ENCODE results near the gene C2CD4C.
"Not testable (repeated sequence)": the region's sequence is repeated elsewhere in the genome, so short reads cannot be mapped to it uniquely, and the experiment has no call there.

Gene C2CD4C

GRCh38 chr19:415292-415691 lies 6.3 kb upstream of the C2CD4C start:
- no peak for DNase-seq (ENCODE audit: low read depth in 2 of 2)

GRCh38 chr19:413756-414420 lies 4.9 kb upstream of the C2CD4C start:
- no peak for DNase-seq (ENCODE audit: low read depth in 2 of 2)

DNA sequence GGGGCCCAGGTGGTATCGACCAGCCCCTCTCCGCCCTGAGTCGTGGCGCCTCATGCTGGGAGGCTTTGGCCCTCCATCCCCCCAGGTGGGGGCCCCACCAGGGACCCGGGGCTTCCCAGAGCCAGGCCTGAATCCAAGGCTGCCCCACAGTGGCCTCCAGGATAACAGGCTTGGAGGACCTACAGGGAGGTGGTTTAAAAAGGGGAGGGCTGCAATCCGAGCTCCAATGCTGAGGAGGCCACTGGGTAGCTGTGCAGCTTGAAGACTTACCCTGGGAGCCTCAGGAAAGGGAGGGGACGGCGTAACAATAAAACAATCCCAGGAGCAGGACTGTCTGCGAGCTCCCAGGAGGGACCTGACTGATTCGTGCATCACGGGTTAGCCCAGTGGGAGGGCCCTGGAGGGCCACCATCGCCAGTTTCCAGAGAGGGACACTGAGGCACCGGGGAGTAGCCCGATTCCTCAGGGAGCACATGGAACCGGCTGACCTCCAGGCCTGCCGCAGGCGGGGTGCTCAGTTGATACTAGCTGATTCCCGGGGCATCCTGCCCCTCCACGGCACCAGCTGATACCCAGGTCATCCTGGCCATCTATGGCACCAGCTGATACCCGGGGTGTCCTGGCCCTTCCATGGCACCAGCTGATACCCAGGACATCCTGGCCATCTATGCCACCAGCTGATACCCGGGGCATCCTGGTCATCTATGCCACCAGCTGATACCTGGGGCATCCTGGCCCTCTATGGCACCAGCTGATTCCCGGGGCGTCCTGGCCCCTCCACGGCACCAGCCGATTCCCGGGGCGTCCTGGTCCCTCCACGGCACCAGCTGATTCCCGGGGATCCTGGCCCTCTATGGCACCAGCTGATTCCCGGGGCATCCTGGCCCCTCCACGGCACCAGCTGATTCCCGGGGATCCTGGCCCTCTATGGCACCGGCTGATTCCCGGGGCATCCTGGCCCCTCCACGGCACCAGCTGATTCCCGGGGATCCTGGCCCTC lies 3.7 kb upstream of the C2CD4C start:
- DNase-seq (ENCODE audit: low read depth in 2 of 2) = no peak

DNA sequence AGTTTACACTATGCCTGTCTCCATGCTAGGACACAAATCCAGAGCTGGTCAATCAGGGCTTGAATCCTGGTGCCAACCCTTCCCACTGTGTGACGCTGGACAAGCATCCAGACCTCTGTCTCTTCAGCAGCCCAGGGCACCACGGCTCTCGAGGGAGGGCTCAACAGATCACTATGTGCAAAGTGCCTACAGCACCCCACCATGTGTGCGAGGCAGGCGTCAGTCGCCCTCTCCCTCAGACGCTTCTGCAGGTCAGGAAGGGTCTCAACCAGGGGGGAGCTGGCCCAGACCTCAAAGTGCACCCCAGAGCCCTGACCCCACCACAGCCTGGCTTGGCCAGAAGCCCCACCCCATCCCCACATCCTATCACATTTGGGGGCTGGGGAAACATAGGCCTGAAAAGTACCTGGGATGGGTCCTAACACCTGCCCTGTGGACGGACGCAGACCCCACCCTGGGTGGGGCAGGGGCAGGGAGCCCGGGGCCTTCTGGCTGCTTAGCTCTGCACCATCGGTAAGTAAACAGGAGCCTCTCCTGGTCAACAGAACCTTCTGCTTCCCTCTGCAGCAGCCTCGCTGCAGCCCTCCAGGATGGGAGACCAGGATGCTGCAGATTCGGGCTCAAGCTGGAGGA lies 2.9 kb upstream of the C2CD4C start:
- DNase-seq (ENCODE audit: low read depth in 2 of 2) = no peak

DNA sequence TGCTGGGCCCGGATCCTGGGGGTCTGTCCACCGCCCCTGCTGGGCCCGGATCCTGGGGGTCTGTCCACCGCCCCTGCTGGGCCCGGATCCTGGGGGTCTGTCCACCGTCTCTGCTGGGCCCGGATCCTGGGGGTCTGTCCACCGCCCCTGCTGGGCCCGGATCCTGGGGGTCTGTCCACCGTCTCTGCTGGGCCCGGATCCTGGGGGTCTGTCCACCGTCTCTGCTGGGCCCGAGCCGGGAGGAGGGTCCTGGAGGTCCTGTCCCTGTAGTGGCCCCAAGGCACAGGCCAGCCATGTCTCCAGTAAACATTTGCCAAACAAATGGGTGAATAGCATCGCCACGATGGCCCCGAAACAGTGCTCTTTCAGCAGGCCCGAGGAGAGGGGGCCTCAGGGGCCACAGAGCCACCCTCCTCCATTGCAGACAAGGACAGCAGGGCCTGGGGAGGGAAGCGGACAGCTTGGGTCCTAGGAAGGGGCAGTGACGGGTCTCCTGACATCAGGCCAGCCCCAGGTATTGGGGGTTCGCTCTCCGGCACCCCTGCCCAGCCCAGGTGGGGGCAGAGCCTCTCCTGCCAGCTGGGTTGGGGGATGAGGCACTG lies 2.3 kb upstream of the C2CD4C start:
- DNase-seq (ENCODE audit: low read depth in 2 of 2) = not testable (repeated sequence)

DNA sequence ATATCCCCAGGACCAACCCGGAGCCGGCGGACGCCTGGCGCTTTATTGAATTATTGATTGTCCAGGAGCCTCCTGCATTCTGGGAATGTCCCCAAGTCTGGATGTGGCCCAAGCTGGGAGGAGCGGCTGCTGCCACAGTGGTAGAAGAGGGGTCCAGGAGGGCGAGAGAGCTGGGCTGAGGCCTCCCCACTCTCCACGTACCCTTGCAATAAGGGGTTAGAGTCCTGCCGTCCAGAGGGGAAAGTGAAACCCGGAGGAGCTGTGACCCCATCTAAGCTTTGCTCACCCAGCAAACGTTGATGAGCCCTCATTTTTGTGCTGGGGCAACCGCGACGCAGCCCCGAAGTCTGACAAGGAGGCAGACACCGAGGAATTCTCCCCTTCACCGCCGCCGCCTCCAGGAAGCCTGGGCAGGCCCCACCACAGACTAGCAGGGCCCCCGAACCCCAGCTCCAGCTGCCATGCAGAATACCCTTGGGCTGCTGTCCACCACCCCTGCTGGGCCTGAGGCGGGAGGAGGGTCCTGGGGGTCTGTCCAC lies 1.4 kb upstream of the C2CD4C start:
- no peak for DNase-seq (ENCODE audit: low read depth in 2 of 2)

DNA sequence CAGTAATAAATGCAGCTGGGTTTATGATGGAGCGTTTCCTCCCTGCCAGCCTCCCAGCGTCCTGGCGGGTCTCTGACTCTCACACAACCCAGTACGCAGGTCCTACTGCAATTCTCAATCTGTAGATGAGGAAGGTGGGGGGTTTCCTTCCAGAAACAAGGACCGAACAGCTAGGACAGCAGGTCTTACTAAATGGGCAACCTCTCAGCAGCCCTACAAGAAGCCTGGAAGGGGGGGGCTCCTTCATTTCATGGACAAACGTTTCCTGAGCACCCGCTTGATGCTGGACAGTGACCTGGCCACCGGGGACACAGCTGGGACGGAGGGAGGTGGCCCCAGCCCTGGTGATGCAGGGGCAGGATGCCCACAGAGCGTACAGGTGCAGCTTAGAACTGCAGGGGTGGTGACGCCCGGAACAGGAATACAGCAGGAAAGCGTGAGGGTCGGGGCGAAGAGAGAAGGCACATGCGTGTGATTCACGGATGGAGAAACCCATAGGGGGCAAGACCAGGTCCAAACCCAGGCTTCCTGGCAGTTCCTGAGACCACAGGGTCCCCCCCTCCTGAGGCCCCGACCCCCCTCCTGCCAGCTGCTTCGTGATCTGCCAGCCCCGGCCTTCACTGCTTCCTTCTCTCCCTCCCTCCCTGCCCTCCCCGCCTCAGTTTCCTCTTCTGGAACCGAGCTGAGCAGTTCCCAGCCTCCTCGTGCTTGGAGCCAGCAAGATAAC lies 732 bp upstream of the C2CD4C start:
- DNase-seq (ENCODE audit: low read depth in 2 of 2) = no peak

DNA sequence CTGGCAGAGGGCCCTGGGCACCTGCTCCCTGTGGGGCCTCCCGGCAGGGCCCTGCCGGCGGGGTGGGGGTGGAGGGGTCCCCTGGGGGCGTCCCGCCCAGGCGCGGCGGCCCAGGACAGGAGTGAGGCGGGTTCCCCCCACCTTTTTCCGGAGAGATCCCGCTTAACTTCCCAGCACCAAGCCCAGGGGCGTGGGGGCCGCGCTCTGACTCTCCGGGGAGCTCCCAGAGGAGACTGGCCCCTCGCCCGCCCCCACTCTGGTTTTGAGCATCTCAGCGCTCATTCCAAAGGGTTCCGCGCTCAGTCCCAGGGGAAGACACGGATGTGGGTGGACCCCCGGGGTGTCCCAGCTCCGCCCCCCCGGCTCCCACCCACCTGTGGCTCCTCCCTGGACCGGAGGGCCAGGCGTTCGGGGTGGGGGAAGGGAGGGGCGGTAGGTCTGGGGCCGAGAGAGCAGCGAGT lies 476 bp downstream of the C2CD4C start:
- no peak for DNase-seq (ENCODE audit: low read depth in 2 of 2)

DNA sequence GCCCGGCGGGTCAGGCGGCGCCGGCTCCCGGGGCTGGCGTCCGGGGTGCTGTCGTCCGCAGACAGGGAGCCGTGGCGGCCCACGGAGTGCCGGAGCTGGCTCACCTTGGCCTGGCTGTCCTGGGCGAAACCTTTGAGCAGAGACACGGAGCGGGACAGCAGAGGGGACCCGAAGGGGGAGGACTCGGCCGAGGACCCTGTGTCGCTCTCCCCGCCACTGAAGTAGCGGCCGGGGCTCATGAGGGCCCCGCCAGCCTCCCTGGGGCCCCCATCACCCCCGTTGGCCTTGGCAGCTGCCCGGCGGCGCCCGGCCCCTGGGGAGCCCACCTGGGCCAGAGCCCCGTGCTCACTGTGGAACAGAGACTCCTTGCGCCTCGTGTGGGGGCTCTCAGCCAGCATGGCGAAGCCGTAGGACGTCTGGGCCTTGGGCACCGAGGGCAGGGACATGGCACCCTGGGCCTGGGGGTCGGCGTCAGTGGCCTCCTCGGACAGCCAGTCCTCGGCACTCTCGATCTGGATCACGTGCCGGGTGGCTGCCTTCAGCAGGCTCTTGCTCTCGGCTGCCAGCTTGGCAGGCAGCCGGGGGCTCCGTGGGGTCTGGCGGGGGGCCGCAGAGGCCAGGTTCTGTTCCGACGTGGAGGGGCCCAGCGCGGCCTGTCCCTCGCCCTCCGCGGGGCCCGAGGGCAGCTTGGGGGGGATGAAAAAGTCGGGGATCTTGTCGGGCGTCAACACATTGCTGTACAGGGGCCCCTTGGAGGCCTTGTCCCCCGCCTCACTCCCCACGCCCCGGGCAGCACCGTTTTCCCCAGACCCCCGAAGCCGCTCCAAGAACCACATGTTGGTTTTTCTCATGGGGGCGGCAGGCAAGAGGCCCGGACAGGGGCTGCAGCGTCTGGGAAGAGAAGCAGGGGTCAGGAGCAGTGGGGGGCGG lies 1.2 kb downstream of the C2CD4C start:
- no peak for DNase-seq (ENCODE audit: low read depth in 2 of 2)

- no peak for DNase-seq (ENCODE audit: low read depth in 2 of 2)
Measured at GRCh38 chr19:406971-407510, 1.9 kb downstream of the C2CD4C start.

DNA sequence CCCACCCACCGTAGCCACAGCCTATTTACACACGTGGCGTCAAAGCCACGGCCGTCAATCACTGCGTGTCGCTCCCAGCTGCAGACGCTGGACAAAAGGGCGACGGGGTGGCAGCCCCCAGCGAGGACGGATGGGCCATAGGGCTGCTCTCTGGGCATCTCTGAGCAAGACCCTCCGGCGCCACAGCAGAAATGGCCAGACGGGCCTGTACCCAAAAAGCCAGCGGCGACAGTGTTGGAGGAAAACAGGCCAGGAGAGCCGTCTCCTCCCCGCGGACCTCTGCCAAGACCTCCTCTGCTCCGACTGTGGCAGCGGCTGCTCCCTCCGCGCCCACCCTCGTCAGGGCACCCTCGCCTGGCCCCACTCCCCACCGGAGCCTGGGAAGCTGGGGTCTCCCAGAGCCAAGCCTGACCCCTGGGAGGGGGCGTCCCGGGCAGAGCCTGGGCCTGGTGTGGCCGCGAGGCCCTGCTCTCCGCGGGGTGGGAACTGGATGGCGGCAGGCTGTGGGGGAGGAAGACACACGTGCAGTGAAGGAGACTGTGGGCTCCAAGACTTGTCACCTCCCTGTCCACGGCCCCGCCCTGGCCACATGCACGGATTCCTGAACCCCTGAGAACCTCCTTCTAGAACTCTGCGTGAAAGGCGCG lies 2.7 kb downstream of the C2CD4C start:
- no peak for DNase-seq (ENCODE audit: low read depth in 2 of 2)

- no peak for DNase-seq (ENCODE audit: low read depth in 2 of 2)
Measured at GRCh38 chr19:405121-405965, 3.6 kb downstream of the C2CD4C start.

DNA sequence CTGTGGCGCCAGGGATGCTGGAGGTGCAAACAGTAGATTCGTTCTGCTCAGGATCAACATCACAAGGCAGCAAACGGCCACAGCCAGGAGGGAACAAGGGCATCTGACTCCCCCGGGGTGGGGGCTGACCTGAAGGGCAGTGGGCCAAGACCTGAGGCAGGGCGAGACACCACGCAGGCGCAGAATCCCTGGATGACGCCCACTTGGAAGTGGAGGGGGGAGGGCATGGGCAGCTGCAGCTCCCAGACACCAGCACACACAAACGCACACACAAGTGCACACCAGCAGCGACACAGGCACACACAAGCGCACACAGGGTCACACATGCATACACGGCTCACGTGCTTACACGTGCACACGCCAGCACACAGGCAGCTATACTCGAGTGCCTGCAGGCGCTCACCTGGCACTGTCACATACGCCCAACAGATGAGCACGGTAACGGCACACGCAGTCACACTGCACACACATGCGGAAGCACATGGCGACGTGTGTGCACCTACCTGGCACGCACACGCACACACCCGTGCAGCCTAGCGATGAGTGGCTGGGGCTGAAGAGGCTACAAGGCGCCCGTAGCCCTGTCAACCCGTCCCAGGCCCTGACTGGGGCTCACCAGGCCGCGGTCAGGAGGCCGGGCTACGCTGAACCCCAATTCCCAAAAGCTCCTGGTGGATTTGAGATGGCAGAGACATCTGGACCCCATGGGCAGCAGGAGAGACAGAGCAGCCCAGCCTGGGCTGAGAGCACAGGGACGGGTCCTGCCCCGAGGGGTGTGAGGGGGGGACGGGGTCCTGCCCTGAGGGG lies 5.5 kb downstream of the C2CD4C start:
- DNase-seq (ENCODE audit: low read depth in 2 of 2) = no peak

GRCh38 chr19:402786-403185 lies 6.2 kb downstream of the C2CD4C start:
- no peak for DNase-seq (ENCODE audit: low read depth in 2 of 2)

DNA sequence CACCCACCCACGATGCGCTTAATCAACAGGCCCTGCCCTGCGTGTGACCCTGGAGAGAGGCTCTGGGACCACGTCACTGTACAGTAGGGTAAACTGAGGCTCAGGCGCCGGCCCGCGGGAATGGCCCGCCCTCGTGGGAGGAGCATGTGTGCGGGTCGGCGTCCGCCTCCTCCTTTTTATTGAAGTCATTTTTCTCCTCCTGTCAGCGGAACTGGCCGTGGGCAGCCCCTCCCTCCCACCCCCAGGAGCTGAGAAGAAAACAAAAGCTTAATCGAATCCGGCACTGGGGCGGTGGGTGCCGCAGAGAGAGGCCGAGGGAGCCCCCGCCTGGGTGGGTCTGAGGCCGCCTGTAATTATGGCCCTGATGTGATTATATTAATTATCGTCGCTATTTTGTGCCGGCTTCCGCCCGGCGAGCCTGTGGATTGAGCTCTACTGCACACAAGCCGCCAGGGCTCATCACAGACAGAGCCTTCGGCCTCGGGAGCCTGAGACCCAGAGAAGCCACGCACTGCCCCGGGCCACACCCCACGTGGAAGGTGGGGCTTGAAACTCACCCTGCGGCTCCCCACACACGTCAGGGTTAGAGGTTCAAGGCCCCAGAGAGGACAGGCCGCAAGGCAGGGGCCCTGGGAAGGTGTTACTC lies 7.0 kb downstream of the C2CD4C start:
- no peak for DNase-seq (ENCODE audit: low read depth in 2 of 2)

- DNase-seq (ENCODE audit: low read depth in 2 of 2) = no peak
Measured at GRCh38 chr19:400976-401865, 7.7 kb downstream of the C2CD4C start.

Measured in activated CD4-positive, alpha-beta T cell treated with anti-CD3 and anti-CD28 coated beads for 24 hours (primary cell).